Keratinocyte (primary cell): Measurements from ENCODE around the gene ACBD4. TPM values are rescaled to one million over a fixed set of nuclear protein-coding genes. Genes with fewer than 3 reads are reported as not detected.

Experiments used
- DNase-seq: peaks from one replicate; pipeline ENCODE4 v3.0.0-alpha.2; 2011; ENCODE audit warnings: low read depth, missing footprints, low spot score
- FAIRE-seq: peaks from 2 replicates; lab custom pipeline; 2011; peaks lifted over from hg19 to GRCh38; lab: Jason Lieb, UNC
- H2AFZ ChIP-seq: 2 replicates; pipeline ENCODE4 v1.6.0; 2012; ENCODE audit warnings: low read length, control low read depth, inconsistent platforms; ENCODE audit not compliant: control insufficient read depth
- H3K27ac ChIP-seq: 2 replicates; pipeline ENCODE4 v1.5.1; 2011; ENCODE audit warnings: low read length; ENCODE audit not compliant: control insufficient read depth, insufficient read depth
- H3K27me3 ChIP-seq: 3 replicates; pipeline ENCODE4 v1.6.0; 2011; ENCODE audit warnings: low read length; ENCODE audit not compliant: control insufficient read depth, insufficient read depth; ENCODE audit errors: extremely low read depth
- H3K36me3 ChIP-seq, 2 experiments: 2 replicates in 1 of 2; 3 replicates in 1 of 2; pipeline ENCODE4 v1.5.1; 2011; ENCODE audit warnings: low read length in 2 of 2, mild to moderate bottlenecking in 1 of 2; ENCODE audit not compliant: control insufficient read depth in 2 of 2, insufficient read depth in 2 of 2; ENCODE audit errors: extremely low read depth in 1 of 2
- H3K4me1 ChIP-seq: 3 replicates; pipeline ENCODE4 v1.5.1; 2011; ENCODE audit warnings: low read length; ENCODE audit not compliant: control insufficient read depth, insufficient read depth; ENCODE audit errors: extremely low read depth
- H3K4me2 ChIP-seq: 3 replicates; pipeline ENCODE4 v1.6.0; 2011; ENCODE audit warnings: low read depth, low read length; ENCODE audit not compliant: control insufficient read depth, insufficient read depth; ENCODE audit errors: extremely low read depth
- H3K4me3 ChIP-seq, 3 experiments: fragments of 200-600 bp in 1 of 3; sonication (generic) in 1 of 3; 2 replicates in 2 of 3; 3 replicates in 1 of 3; pipeline ENCODE4 v1.5.1; 2011 to 2016; ENCODE audit warnings: low read length in 3 of 3, mild to moderate bottlenecking in 3 of 3, control low read depth in 2 of 3, inconsistent platforms in 1 of 3, low read depth in 1 of 3, mixed read lengths in 1 of 3, mixed run types in 1 of 3, moderate library complexity in 1 of 3; ENCODE audit not compliant: control insufficient read depth in 2 of 3, insufficient read depth in 2 of 3; ENCODE audit errors: extremely low read depth in 1 of 3
- H3K79me2 ChIP-seq: 2 replicates; pipeline ENCODE4 v1.6.0; 2012; ENCODE audit warnings: low read length; ENCODE audit not compliant: control insufficient read depth, insufficient read depth
- H3K9ac ChIP-seq: 3 replicates; pipeline ENCODE4 v1.6.0; 2011; ENCODE audit warnings: low read length; ENCODE audit not compliant: control insufficient read depth, insufficient read depth; ENCODE audit errors: extremely low read depth
- H3K9me1 ChIP-seq: 3 replicates; pipeline ENCODE4 v1.6.0; 2011; ENCODE audit warnings: low read length; ENCODE audit not compliant: control insufficient read depth, insufficient read depth; ENCODE audit errors: extremely low read depth
- H3K9me3 ChIP-seq: 2 replicates; pipeline ENCODE4 v1.5.1; 2012; ENCODE audit warnings: low read depth, low read length; ENCODE audit not compliant: control insufficient read depth
- H4K20me1 ChIP-seq: 3 replicates; pipeline ENCODE4 v1.6.0; 2011; ENCODE audit warnings: low read length; ENCODE audit not compliant: control insufficient read depth, insufficient read depth; ENCODE audit errors: extremely low read depth
- EZH2 ChIP-seq: IDR thresholded peaks from one replicate; pipeline ENCODE4 v1.6.1; 2012; ENCODE audit warnings: inconsistent platforms, mild to moderate bottlenecking, low read length, moderate library complexity
- dilution Hi-C: fragments of 300-500 bp; cut with MboI; formaldehyde crosslinking; loops from one replicate; pipeline ENCODE4 v1.7.0; 2020; ENCODE audit warnings: low sequenced_read_pairs; ENCODE audit not compliant: extremely low pct_ligation_motif_present
- polyA plus RNA-seq, 5 experiments: library from polyadenylated mRNA; depleted of rRNA in 3 of 5; stranded (reverse) in 3 of 5; stranded (forward) in 1 of 5; unstranded in 1 of 5; fragments of >200 nt; gene quantifications; 1 replicate in 1 of 5; 2 replicates in 3 of 5; 3 replicates in 1 of 5; pipeline versions ENCODE4 v1.2.1 to v1.2.3, GENCODE V29; 2011 to 2012; ENCODE audit warnings: missing spikeins in 2 of 5, low read depth in 1 of 5, low replicate concordance in 1 of 5
- TF ChIP-seq, protein P1 (sequence below), 3 experiments: IDR thresholded peaks in 1 of 3; conservative IDR thresholded peaks in 1 of 3; optimal IDR thresholded peaks in 1 of 3; 2 replicates in 2 of 3; 3 replicates in 1 of 3; pipeline versions ENCODE3 to v1.5.1; 2011; ENCODE audit warnings: low read length in 3 of 3, mild to moderate bottlenecking in 3 of 3, moderate library complexity in 2 of 3, control low read depth in 1 of 3, inconsistent platforms in 1 of 3; ENCODE audit not compliant: insufficient read depth in 2 of 3; ENCODE audit errors: extremely low read depth in 1 of 3

ACBD4 gene
- polyA plus RNA-seq, 1 donor (not counting 4 experiments of a cell fraction or from before 2014, with no cell fraction given) = 2.6 TPM

DNA sequence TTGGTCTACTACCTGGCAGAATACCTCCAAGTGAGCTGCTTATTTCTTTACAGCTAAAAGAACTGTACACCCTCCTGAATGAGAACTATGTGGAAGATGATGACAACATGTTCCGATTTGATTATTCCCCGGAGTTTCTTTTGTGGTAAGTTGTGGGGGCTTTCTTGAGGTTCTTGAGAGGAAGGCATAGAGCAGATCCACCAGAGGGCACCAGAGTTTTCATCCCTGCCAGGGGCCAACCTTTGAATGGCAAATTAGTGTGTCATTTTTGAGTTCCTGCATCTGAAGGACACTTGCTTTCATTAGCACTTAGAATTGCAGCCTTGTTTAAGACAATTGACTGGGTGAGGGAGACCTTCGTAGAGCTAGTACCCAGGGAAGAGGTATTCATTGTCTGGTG, 39.3 kb upstream of the ACBD4 start:
- Histone ChIP-seq H3K9me1 (no peaks in the 10 kb centered on the region), H3K36me3 (peaks cover 40 to 49% of the 10 kb centered on the region in 2 experiments), H3K4me1 (peaks cover 36% of the 10 kb centered on the region), H3K4me3 (no peak overlapping the region), H4K20me1 (no peaks in the 10 kb centered on the region), H3K9ac (no peak overlapping the region), H3K79me2 (no peaks in the 10 kb centered on the region), H3K9me3 (peaks cover 4% of the 10 kb centered on the region), H3K27me3 (no peaks in the 10 kb centered on the region), H2AFZ (no peak overlapping the region), H3K4me2 (no peak overlapping the region), H3K27ac (no peak overlapping the region)
- dilution Hi-C loops = no loop called here
- DNase-seq (no peak), FAIRE-seq (no peak)
- no peak for TF ChIP-seq EZH2
- TF ChIP-seq, protein P1, sequence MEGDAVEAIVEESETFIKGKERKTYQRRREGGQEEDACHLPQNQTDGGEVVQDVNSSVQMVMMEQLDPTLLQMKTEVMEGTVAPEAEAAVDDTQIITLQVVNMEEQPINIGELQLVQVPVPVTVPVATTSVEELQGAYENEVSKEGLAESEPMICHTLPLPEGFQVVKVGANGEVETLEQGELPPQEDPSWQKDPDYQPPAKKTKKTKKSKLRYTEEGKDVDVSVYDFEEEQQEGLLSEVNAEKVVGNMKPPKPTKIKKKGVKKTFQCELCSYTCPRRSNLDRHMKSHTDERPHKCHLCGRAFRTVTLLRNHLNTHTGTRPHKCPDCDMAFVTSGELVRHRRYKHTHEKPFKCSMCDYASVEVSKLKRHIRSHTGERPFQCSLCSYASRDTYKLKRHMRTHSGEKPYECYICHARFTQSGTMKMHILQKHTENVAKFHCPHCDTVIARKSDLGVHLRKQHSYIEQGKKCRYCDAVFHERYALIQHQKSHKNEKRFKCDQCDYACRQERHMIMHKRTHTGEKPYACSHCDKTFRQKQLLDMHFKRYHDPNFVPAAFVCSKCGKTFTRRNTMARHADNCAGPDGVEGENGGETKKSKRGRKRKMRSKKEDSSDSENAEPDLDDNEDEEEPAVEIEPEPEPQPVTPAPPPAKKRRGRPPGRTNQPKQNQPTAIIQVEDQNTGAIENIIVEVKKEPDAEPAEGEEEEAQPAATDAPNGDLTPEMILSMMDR (optimal IDR thresholded peaks at IDR 0.05 in 1 of 3, IDR thresholded peaks at IDR 0.05 in 1 of 3, conservative IDR thresholded peaks at IDR 0.05 in 1 of 3; ENCODE audit: extremely low read depth in 1 of 3, insufficient read depth in 2 of 3, low read length in 3 of 3) = peak; percentile 54 to 61 (median 57)

DNA sequence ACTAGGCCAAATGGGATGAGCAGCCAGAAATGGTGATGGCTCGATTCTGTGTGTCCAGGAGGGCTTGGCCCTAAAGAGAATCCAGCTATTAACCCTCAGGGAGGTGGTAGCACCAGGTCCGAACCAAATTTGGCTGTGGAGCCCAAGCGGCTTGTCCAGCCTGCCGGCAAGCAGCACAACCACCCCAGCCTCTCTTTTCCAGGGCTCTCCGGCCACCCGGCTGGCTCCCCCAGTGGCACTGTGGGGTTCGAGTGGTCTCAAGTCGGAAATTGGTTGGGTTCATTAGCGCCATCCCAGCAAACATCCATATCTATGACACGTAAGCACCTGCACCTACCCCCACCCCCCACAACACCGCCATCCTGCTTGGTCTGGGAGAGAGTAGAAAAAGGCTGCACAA, 38.6 kb upstream of the ACBD4 start:
- Histone ChIP-seq H3K4me3 (no peak overlapping the region), H4K20me1 (no peaks in the 10 kb centered on the region), H3K9me1 (no peaks in the 10 kb centered on the region), H3K4me1 (peaks cover 42% of the 10 kb centered on the region), H2AFZ (no peak overlapping the region), H3K4me2 (no peak overlapping the region), H3K27me3 (no peaks in the 10 kb centered on the region), H3K79me2 (no peaks in the 10 kb centered on the region), H3K27ac (no peak overlapping the region), H3K36me3 (peaks cover 38 to 41% of the 10 kb centered on the region in 2 experiments), H3K9ac (no peak overlapping the region), H3K9me3 (peaks cover 2% of the 10 kb centered on the region)
- dilution Hi-C loops = no loop called here
- DNase-seq = no peak
- no peak for FAIRE-seq
- TF ChIP-seq EZH2 = no peak
- TF ChIP-seq, protein P1 (optimal IDR thresholded peaks at IDR 0.05 in 1 of 3, IDR thresholded peaks at IDR 0.05 in 1 of 3, conservative IDR thresholded peaks at IDR 0.05 in 1 of 3; ENCODE audit: extremely low read depth in 1 of 3, insufficient read depth in 2 of 3, low read length in 3 of 3) = no peak
